Right atrium auricular region (tissue), 2 donors: ENCODE results near the gene CCNY. TPM values are rescaled to one million over a fixed set of nuclear protein-coding genes. Genes with fewer than 3 reads are reported as not detected.
A peak's percentile ranks its signal among the peaks of the same experiment; 100 is the strongest.

ENCODE experiments used
- DNase-seq: peaks from one replicate; pipeline ENCODE4 v3.0.0-alpha.2; 2019; ENCODE audit warnings: low spot score
- H3K27ac ChIP-seq, 2 donors: fragments of 200-600 bp; sonication (generic); 1 replicate in 1 of 2; 2 replicates in 1 of 2; pipeline ENCODE4 v1.5.1; 2016 to 2019
- H3K27me3 ChIP-seq, 2 donors: fragments of 200-600 bp; sonication (generic); one replicate each; pipeline versions ENCODE4 v1.5.1 to v1.6.0; 2017 to 2019
- H3K36me3 ChIP-seq: fragments of 200-600 bp; sonication (generic); one replicate; pipeline ENCODE4 v1.5.1; 2016
- H3K4me1 ChIP-seq, 2 donors: fragments of 200-600 bp; sonication (generic); one replicate each; pipeline versions ENCODE4 v1.5.1 to v1.6.0; 2017 to 2019
- H3K4me3 ChIP-seq, 2 donors: fragments of 200-600 bp; sonication (generic); 1 replicate in 1 of 2; 2 replicates in 1 of 2; pipeline ENCODE4 v1.5.1; 2017 to 2019; ENCODE audit warnings: mild to moderate bottlenecking in 1 of 2, moderate library complexity in 1 of 2
- H3K9me3 ChIP-seq, 2 donors: fragments of 200-600 bp; sonication (generic); one replicate each; pipeline ENCODE4 v1.5.1; 2019
- CTCF ChIP-seq, 2 donors: fragments of 200-600 bp; sonication (generic); IDR thresholded peaks; one replicate each; pipeline ENCODE4 v1.5.1; 2019; ENCODE audit warnings: antibody characterized with exemption in 2 of 2
- total RNA-seq, 2 donors: library from RNA; depleted of rRNA; stranded (reverse); fragments of >200 nt; gene quantifications; one replicate each; pipeline ENCODE4 v1.1.0, GENCODE V29; 2016

CCNY gene
- total RNA-seq, 2 donors from 2014 or later = 35.6 to 58.1 TPM

DNA sequence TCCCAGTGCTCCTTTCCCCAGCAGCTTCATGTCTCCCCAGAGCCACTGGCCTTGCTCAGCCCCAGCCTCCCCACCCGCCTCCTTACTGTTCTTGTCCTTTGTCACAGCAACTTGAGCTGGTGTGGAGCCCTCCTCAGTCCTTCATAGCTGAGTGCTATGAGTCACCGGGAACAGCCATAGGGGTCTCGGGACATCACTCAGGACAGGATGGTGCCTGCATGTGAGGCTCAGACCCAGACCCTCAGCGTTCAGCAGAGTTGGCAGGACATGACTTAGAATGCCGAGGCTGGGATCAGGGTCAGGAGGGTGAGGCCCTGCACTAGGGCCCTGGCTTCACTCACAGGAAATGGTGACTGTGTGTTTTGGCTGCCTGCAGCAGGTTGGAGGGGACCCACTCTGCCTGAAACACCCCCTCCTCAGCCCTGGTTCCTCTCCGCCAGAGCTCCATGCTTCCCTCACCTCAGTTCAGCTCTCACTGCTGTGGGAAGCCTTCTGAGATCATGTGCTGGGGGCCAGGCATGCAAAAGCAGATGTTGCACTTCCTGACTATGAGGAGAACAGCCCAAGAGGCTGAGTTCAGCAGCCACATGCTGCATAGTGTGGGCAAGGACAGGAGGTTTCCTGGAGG, 228.1 kb downstream of the CCNY start:
- no peak for TF ChIP-seq CTCF (IDR thresholded peaks at IDR 0.05)
- DNase-seq = no peak
- Histone ChIP-seq H3K27me3 (no peaks in the 10 kb centered on the region), H3K4me1 (peaks cover 0 to 52% of the 10 kb centered on the region in 2 donors), H3K4me3 (no peak overlapping the region), H3K27ac (peak overlapping the region; percentile 18 to 40), H3K9me3 (no peaks in the 10 kb centered on the region), H3K36me3 (peaks cover 26% of the 10 kb centered on the region)

GRCh38 chr10:35565602-35566081, 229.3 kb downstream of the CCNY start:
- H3K9me3 ChIP-seq = no peaks in the 10 kb centered on the region
- no peak overlapping the region for H3K4me3 ChIP-seq
- no peak for DNase-seq
- no peak for TF ChIP-seq CTCF (IDR thresholded peaks at IDR 0.05)
- no peaks in the 10 kb centered on the region for H3K27me3 ChIP-seq
- H3K4me1 ChIP-seq = peaks cover 0 to 52% of the 10 kb centered on the region in 2 donors
- peaks cover 28% of the 10 kb centered on the region for H3K36me3 ChIP-seq
- H3K27ac ChIP-seq = peak overlapping the region in 1 of 2 donors; percentile 18

- Histone ChIP-seq H3K4me3 (no peak overlapping the region), H3K36me3 (peaks cover 34% of the 10 kb centered on the region), H3K27me3 (no peaks in the 10 kb centered on the region), H3K9me3 (no peaks in the 10 kb centered on the region), H3K27ac (no peak overlapping the region), H3K4me1 (peaks cover 0 to 35% of the 10 kb centered on the region in 2 donors)
- no peak for TF ChIP-seq CTCF (IDR thresholded peaks at IDR 0.05)
- no peak for DNase-seq
Observed at GRCh38 chr10:35567951-35568350, 231.6 kb downstream of the CCNY start.

- peaks cover 34% of the 10 kb centered on the region for H3K36me3 ChIP-seq
- no peak overlapping the region for H3K27ac ChIP-seq
- H3K4me3 ChIP-seq = no peak overlapping the region
- H3K4me1 ChIP-seq = peaks cover 0 to 31% of the 10 kb centered on the region in 2 donors
- DNase-seq = no peak
- no peaks in the 10 kb centered on the region for H3K9me3 ChIP-seq
- H3K27me3 ChIP-seq = no peaks in the 10 kb centered on the region
- TF ChIP-seq CTCF (IDR thresholded peaks at IDR 0.05) = no peak
Observed at GRCh38 chr10:35568483-35569015, 232.2 kb downstream of the CCNY start.

DNA sequence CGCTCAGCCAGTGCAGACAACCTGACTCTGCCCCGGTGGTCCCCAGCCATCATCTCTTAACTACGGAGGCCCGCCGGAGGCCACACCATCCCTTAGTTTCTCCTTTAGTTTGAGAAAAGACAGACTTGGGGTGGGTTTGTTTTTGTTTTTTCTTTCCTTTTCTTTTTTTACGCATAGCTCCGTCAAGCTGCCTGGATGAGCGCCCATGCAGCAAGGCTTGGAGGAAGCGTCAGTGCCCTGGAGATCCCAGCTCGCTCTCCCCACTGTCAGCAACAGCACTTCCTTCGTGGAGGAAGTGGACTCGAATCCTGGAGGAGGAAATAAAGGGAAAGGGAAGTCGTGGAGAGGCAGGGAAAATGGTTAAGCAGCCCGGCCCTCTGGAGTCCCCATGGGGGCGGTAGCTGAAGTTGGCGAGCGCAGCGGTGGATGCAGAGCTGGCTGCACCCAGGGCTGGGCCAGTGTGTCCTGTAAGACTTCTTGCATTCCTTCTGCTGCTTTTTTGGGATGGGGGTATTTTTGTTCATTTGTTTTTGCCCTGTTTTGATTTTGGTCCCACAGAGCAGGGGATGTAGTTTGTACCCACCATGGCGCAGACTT, 232.9 kb downstream of the CCNY start:
- Histone ChIP-seq H3K9me3 (no peaks in the 10 kb centered on the region), H3K4me1 (peaks cover 0 to 24% of the 10 kb centered on the region in 2 donors), H3K27ac (no peak overlapping the region), H3K27me3 (no peaks in the 10 kb centered on the region), H3K36me3 (peaks cover 34% of the 10 kb centered on the region), H3K4me3 (no peak overlapping the region)
- no peak for TF ChIP-seq CTCF (IDR thresholded peaks at IDR 0.05)
- DNase-seq = no peak
